Heart right ventricle (tissue), 16 donors: Measurements from ENCODE around the gene IKZF3. TPM values are rescaled to one million over a fixed set of nuclear protein-coding genes. Genes with fewer than 3 reads are reported as not detected.

Experiments used
- ATAC-seq, 8 donors: fragments of 200-7000 bp; cut with Tn5 transposase; one replicate each; pipeline ENCODE4 v1.9.1; 2020; ENCODE audit warnings: mild to moderate bottlenecking in 8 of 8, moderate library complexity in 8 of 8, moderate number of reproducible peaks in 1 of 8
- DNase-seq, 2 donors: peaks; one replicate each; pipeline ENCODE4 v3.0.0-alpha.2; 2020
- H3K27ac ChIP-seq, 10 donors: fragments of 200-600 bp; sonication (generic) in 2 of 10; one replicate each; pipeline versions ENCODE4 v1.5.0 to v1.8.0; 2020 to 2022; ENCODE audit warnings: mild to moderate bottlenecking in 3 of 10
- H3K27me3 ChIP-seq, 7 donors: fragments of 200-600 bp; one replicate each; pipeline ENCODE4 v1.8.0; 2021 to 2022; ENCODE audit warnings: mild to moderate bottlenecking in 2 of 7
- H3K36me3 ChIP-seq, 9 donors: fragments of 200-600 bp; sonication (generic) in 1 of 9; one replicate each; pipeline versions ENCODE4 v1.5.0 to v1.8.0; 2020 to 2022; ENCODE audit warnings: mild to moderate bottlenecking in 2 of 9
- H3K4me1 ChIP-seq, 9 donors: fragments of 200-600 bp; sonication (generic) in 1 of 9; one replicate each; pipeline versions ENCODE4 v1.5.0 to v1.8.0; 2020 to 2022; ENCODE audit warnings: mild to moderate bottlenecking in 4 of 9
- H3K4me3 ChIP-seq, 10 donors: fragments of 200-600 bp; sonication (generic) in 2 of 10; one replicate each; pipeline versions ENCODE4 v1.5.0 to v1.8.0; 2020 to 2022; ENCODE audit warnings: mild to moderate bottlenecking in 7 of 10, moderate library complexity in 2 of 10
- H3K9me3 ChIP-seq, 11 donors: fragments of 200-600 bp in 10 of 11; sonication (generic) in 2 of 11; one replicate each; pipeline versions ENCODE4 v1.5.0 to v1.8.0; 2013 to 2022; ENCODE audit warnings: mild to moderate bottlenecking in 2 of 11, control low read depth in 1 of 11, moderate library complexity in 1 of 11
- WGBS, 2 donors: extraction: QIAGEN DNeasy Blood & Tissue Kit; methylation state at CpG; one replicate each; pipeline ENCODE4 v1.1.7; 2013; ENCODE audit warnings: inconsistent platforms in 1 of 2; 5-methylcytosine and 5-hydroxymethylcytosine counted together
- intact Hi-C, 10 donors: fragments of 100-400 bp; cut with DNase I; formaldehyde crosslinking; loops; one replicate each; pipeline versions ENCODE4 v1.11.1 to v1.14.2; 2022
- polyA plus RNA-seq, 2 donors: library from polyadenylated mRNA; stranded (reverse); fragments of 200-250 nt; gene quantifications; one replicate each; pipeline ENCODE4 v1.2.3, GENCODE V29; 2013
- total RNA-seq, 10 donors: library from RNA; stranded (reverse); fragmentation: NEBNext Ultra II Directional in 3 of 10; extraction: Animal tissue kit (Norgen Biotek cat#: 25700) in 3 of 10; gene quantifications; one replicate each; pipeline versions ENCODE4 v1.2.1 to v1.2.4, GENCODE V29; 2021 to 2023
- TF ChIP-seq, protein P1 (sequence below), 9 donors: fragments of 200-600 bp; sonication (generic) in 2 of 9; IDR thresholded peaks; one replicate each; pipeline versions ENCODE4 v1.5.0 to v1.8.0; 2021 to 2022; ENCODE audit warnings: antibody characterized with exemption in 9 of 9, mild to moderate bottlenecking in 5 of 9, moderate library complexity in 1 of 9
- donor health status: Arrhythmogenic right ventricular cardiomyopathy.
- donor health status: ischemic (EF 13 %, LVEDD 7.1; RV severe dilation, severe dysfunction).
- donor health status: healthy with polysubstance abuse.
- donor health status: DM: no; HTN: yes; CAD: no.
- donor health status: DM: no; HTN: no; CAD: no.
- donor health status: ischemic (EF 25% LVEDD 6.9; RV normal size, moderate dysfunction).
- donor health status: ischemic (EF 25% LVEDD 5.7; RV mildly dilated, moderate dysfunction).
- donor health status: healthy.
- donor health status: DM: yes; HTN: yes; CAD: no.
- donor health status: Ischemic cardiomyopathy.
- donor health status: ischemic (EF 35%, LVEDD 5.7; RV mildly dilated, moderate dysfunction).
- donor health status: nonischemic (EF 11% LVEDD 7.7; RV severe dilation, severe dysfunction).
- donor health status: DM: yes; HTN: yes; CAD: no.
- donor health status: PGD.
- donor health status: ischemic (EF 29% LVEDD 5.4; RV normal size, mild dysfunction).
- donor health status: nonischemic (EF 23%, LVEDD 6.1; RV moderate dilation, normal function).

The IKZF3 gene
- total and polyA plus RNA-seq, 12 donors: 0.06 to 5.0 (median 0.26) TPM

DNA sequence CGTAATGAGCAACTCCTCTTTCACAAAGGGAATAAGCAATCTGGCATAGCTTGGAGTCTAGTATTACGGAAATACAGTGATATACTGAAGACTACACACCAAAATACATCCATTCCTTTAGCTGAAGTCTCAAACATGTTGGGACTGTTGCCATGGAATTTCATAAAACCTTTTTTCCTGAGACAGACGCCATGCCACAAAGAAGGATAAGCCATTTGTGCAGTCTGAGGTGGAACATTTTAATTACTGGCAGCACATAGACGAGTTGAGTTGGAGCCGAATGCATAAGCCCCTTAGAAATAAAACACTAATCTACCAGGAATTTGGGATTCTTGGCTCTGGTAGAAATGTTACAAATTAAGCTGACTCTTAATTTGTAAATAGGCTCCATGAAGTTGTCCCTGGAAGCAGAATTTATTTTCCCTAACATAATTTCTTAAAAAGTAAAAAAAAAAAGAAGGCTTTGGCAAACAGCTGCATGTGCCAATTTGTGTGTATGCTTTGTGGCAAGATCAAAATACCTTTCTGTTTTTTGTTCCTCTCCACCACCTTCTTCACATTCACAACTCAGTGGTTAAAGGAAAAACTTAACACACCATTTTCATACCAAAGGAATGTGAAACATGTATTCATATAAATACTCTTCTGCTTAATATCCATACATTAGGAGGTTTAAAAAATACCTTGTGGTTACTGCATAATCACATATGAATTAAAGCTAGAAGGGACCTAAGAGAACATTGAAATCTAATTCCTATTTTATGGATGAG lies 100.9 kb downstream of the IKZF3 start:
- Histone ChIP-seq H3K27ac (no peak overlapping the region), H3K9me3 (no peaks in the 10 kb centered on the region), H3K27me3 (peaks cover 0 to 47% (median 31%) of the 10 kb centered on the region in 7 donors), H3K4me3 (no peak overlapping the region), H3K4me1 (peaks cover 0 to 9% (median 0%) of the 10 kb centered on the region in 9 donors), H3K36me3 (peaks cover 0 to 18% (median 0%) of the 10 kb centered on the region in 9 donors)
- ATAC-seq (no peak), DNase-seq (no peak)
- WGBS, 2 donors: 67 to 71% methylated on average over 5 of the region's 5 CpGs
- TF ChIP-seq, protein P1, sequence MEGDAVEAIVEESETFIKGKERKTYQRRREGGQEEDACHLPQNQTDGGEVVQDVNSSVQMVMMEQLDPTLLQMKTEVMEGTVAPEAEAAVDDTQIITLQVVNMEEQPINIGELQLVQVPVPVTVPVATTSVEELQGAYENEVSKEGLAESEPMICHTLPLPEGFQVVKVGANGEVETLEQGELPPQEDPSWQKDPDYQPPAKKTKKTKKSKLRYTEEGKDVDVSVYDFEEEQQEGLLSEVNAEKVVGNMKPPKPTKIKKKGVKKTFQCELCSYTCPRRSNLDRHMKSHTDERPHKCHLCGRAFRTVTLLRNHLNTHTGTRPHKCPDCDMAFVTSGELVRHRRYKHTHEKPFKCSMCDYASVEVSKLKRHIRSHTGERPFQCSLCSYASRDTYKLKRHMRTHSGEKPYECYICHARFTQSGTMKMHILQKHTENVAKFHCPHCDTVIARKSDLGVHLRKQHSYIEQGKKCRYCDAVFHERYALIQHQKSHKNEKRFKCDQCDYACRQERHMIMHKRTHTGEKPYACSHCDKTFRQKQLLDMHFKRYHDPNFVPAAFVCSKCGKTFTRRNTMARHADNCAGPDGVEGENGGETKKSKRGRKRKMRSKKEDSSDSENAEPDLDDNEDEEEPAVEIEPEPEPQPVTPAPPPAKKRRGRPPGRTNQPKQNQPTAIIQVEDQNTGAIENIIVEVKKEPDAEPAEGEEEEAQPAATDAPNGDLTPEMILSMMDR (IDR thresholded peaks at IDR 0.05): no peak
- intact Hi-C loops: no loop called here

DNA sequence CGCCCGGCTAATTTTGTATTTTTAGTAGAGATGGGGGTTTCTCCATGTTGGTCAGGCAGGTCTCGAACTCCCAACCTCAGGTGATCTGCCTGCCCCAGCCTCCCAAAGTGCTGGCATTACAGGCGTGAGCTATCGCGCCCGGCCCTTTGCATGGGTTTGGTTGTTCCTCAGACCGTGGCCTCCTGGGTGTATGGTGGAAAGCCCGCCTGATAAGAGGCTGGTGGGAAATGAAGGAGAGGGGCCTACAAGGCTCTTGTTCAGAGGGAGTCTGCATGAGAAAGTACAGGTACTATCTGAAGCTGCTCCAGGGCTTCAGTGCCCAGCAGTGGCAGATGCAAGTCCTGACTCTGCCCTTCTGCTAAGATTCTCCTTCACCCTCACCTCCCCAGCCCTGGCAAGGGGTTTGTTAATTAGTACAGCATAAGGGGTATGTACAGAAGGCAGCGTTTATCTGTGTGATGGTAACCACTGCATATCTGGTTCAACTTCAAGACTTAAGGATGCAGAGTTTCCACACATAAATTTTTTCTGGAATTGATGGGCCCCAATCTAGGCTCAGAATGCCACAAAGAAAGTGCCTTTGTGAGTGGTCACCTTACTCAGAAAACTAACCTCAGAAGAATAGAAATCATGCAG lies 102.1 kb downstream of the IKZF3 start:
- Histone ChIP-seq H3K4me3 (no peak overlapping the region), H3K27me3 (peaks cover 0 to 47% (median 31%) of the 10 kb centered on the region in 7 donors), H3K36me3 (peaks cover 0 to 18% (median 0%) of the 10 kb centered on the region in 9 donors), H3K9me3 (no peaks in the 10 kb centered on the region), H3K4me1 (peaks cover 0 to 22% (median 0%) of the 10 kb centered on the region in 9 donors), H3K27ac (no peak overlapping the region)
- no peak for DNase-seq
- 89 to 92% methylated on average over 10 of the region's 10 CpGs for WGBS, 2 donors
- intact Hi-C loops: no loop called here
- ATAC-seq: no peak
- TF ChIP-seq, protein P1 (IDR thresholded peaks at IDR 0.05): no peak

DNA sequence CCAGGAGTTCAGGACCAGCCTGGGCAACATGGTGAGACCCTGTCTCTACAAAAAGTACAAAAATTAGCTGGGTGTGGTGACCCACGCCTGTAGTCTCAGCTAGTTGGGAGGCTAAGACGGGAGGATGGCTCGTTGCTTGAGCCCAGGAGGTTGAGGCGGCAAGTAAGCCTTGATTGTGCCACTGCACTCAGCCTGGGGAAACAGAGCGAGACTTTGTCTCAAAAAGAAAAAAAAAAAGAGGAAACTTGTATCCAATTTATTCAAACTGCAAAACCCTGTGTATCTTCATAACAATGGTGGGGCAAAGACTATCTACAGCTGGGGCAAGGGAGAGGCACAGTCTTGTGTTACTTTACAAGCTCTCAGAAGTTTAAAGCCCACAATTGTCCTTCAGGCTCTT lies 104.9 kb downstream of the IKZF3 start:
- no peak for ATAC-seq
- Histone ChIP-seq H3K27me3 (peaks cover 0 to 39% (median 15%) of the 10 kb centered on the region in 7 donors), H3K9me3 (no peaks in the 10 kb centered on the region), H3K27ac (no peak overlapping the region), H3K4me3 (no peak overlapping the region), H3K36me3 (no peaks in the 10 kb centered on the region), H3K4me1 (peaks cover 0 to 41% (median 6%) of the 10 kb centered on the region in 9 donors)
- TF ChIP-seq, protein P1 (IDR thresholded peaks at IDR 0.05): no peak
- DNase-seq: no peak
- WGBS, 2 donors: 89 to 92% methylated on average over 5 of the region's 5 CpGs
- intact Hi-C loops: loop anchor here in 5 of 10 donors (10.0 kb wide), 3 partner anchors 196 to 214 kb away; no protein-coding TSS in a partner anchor

DNA sequence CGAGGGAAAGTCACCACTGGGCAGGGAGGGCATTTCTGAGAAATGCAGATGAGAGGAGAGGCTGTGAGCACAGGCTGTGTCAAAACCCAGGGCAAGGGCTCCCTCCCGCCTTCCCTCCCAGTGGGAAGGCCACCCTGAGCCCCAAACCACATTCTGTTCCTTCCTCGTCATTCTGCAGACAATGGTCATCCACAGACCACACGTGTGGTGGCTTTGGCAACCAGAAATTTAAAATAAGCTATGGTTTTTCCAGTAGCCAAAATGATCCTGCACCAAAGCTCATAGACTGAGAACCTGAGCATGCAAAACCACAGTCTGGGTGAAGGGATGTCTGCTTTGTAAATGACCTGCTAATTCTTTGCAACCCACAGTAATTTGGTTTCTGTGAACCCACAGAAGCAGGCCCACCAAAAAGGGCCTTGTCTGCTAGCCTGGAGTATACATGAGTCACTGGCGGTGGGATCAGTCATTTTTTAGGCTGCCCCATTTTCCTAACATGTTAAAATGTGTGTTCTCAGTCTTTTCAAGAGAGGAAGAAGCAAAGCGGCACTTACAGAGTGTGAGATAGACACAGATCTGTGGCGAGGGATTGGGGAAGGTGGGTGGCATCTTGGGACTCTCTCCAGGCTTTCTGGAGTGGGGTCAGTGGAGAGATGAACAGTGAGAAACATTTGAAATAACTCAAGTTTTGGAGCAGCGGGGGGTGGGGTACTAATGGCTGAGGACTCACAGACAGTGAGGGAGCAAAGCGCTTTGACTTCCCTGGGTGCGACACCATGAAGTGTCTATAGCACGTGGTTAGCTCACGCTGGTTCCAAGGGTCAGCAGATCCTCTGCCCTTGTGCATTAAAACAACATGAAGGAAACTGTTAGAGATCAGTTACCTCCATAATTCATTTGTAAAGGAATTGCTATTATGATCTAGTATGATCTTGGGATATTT lies 105.9 kb downstream of the IKZF3 start:
- Histone ChIP-seq H3K4me3 (no peak overlapping the region), H3K27me3 (peaks cover 0 to 30% (median 11%) of the 10 kb centered on the region in 7 donors), H3K9me3 (no peaks in the 10 kb centered on the region), H3K36me3 (no peaks in the 10 kb centered on the region), H3K27ac (peak overlapping the region in 1 of 10 donors; percentile 50), H3K4me1 (peaks cover 4 to 50% (median 15%) of the 10 kb centered on the region in 9 donors)
- TF ChIP-seq, protein P1 (IDR thresholded peaks at IDR 0.05): no peak
- ATAC-seq (no peak), DNase-seq (no peak)
- 62 to 72% methylated on average over 12 of the region's 12 CpGs for WGBS, 2 donors
- intact Hi-C loops: loop anchor here in 5 of 10 donors (10.0 kb wide), 3 partner anchors 197 to 213 kb away; no protein-coding TSS in a partner anchor
